Measurements from ENCODE around the gene STIL.
"Not testable (repeated sequence)": the region's sequence is repeated elsewhere in the genome, so short reads cannot be mapped to it uniquely, and the experiment has no call there.

The STIL gene

GRCh38 chr1:47317841-47318240 is 3.9 kb upstream of the STIL start:
- DNase-seq = no peak

- no peak for DNase-seq
Observed at GRCh38 chr1:47309427-47309826, 4.5 kb downstream of the STIL start.

GRCh38 chr1:47302472-47302871 is 11.5 kb downstream of the STIL start:
- no peak for DNase-seq

- DNase-seq = no peak
Observed at GRCh38 chr1:47298025-47298699, 15.8 kb downstream of the STIL start.

- DNase-seq = no peak
Observed at GRCh38 chr1:47295579-47295978, 18.4 kb downstream of the STIL start.

- DNase-seq = not testable (repeated sequence)
Observed at GRCh38 chr1:47294863-47295262, 19.1 kb downstream of the STIL start.

GRCh38 chr1:47288116-47288515 is 25.8 kb downstream of the STIL start:
- not testable (repeated sequence) for DNase-seq

- DNase-seq = no peak
Observed at GRCh38 chr1:47280142-47280541, 33.8 kb downstream of the STIL start.

GRCh38 chr1:47276850-47277249 is 37.1 kb downstream of the STIL start:
- DNase-seq = no peak

GRCh38 chr1:47275811-47276210 is 38.1 kb downstream of the STIL start:
- DNase-seq = not testable (repeated sequence)

GRCh38 chr1:47265529-47265928 is 48.4 kb downstream of the STIL start:
- not testable (repeated sequence) for DNase-seq

GRCh38 chr1:47262787-47263413 is 51.0 kb downstream of the STIL start:
- peak; percentile 27 for DNase-seq

GRCh38 chr1:47257224-47257623 is 56.7 kb downstream of the STIL start:
- DNase-seq = no peak

- DNase-seq = no peak
Observed at GRCh38 chr1:47252795-47253194, 61.2 kb downstream of the STIL start.

- DNase-seq = no peak
Observed at GRCh38 chr1:47252369-47252768, 61.6 kb downstream of the STIL start.

GRCh38 chr1:47249755-47250154 is 64.2 kb downstream of the STIL start:
- no peak for DNase-seq

- DNase-seq = no peak
Observed at GRCh38 chr1:47244339-47244862, 69.5 kb downstream of the STIL start.

- no peak for DNase-seq
Observed at GRCh38 chr1:47243910-47244309, 70.0 kb downstream of the STIL start.

- no peak for DNase-seq
Observed at GRCh38 chr1:47241114-47242113, 72.5 kb downstream of the STIL start.

- no peak for DNase-seq
Observed at GRCh38 chr1:47238935-47239592, 74.9 kb downstream of the STIL start.

- no peak for DNase-seq
Observed at GRCh38 chr1:47235806-47236205, 78.1 kb downstream of the STIL start.

GRCh38 chr1:47235241-47235681 is 78.7 kb downstream of the STIL start:
- no peak for DNase-seq

GRCh38 chr1:47233186-47233585 is 80.8 kb downstream of the STIL start:
- no peak for DNase-seq

Measured in NCI-H1105 (cell line).